D721Med (cell line): ENCODE measurements around the gene BLVRA.
"Not testable (repeated sequence)": the region's sequence is repeated elsewhere in the genome, so short reads cannot be mapped to it uniquely, and the experiment has no call there.

ENCODE experiments used
- DNase-seq: peaks from one replicate; pipeline ENCODE4 v3.0.0; 2011; ENCODE audit warnings: low spot score; ENCODE audit not compliant: insufficient read length
- FAIRE-seq: peaks from 2 replicates; lab custom pipeline; 2011; peaks lifted over from hg19 to GRCh38; lab: Jason Lieb, UNC
- TF ChIP-seq, protein P1 (sequence below): IDR thresholded peaks from 2 replicates; pipeline ENCODE4 v1.5.1; 2012; ENCODE audit warnings: mild to moderate bottlenecking, control low read depth; ENCODE audit not compliant: insufficient read depth; ENCODE audit errors: missing control alignments

BLVRA gene

DNA sequence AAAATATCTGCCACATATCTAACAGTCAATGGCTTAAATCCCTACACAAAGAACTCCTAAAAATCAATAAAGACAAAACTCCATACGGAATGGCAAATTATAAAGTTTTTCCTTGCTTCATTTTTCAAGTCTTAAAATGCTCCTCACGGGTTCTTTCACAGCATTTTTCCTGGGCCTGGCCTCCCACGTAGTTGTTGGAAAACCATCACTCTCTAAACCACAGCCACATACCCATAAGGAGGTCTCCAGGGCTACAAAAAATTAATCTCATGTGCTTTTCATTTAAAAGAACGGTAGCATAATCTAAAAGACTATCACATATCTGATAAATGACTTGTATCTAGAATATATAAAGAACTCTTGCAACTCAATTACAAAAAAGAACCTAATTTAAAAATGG is 32.0 kb upstream of the BLVRA start:
- TF ChIP-seq, protein P1, sequence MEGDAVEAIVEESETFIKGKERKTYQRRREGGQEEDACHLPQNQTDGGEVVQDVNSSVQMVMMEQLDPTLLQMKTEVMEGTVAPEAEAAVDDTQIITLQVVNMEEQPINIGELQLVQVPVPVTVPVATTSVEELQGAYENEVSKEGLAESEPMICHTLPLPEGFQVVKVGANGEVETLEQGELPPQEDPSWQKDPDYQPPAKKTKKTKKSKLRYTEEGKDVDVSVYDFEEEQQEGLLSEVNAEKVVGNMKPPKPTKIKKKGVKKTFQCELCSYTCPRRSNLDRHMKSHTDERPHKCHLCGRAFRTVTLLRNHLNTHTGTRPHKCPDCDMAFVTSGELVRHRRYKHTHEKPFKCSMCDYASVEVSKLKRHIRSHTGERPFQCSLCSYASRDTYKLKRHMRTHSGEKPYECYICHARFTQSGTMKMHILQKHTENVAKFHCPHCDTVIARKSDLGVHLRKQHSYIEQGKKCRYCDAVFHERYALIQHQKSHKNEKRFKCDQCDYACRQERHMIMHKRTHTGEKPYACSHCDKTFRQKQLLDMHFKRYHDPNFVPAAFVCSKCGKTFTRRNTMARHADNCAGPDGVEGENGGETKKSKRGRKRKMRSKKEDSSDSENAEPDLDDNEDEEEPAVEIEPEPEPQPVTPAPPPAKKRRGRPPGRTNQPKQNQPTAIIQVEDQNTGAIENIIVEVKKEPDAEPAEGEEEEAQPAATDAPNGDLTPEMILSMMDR: no peak
- DNase-seq (no peak), FAIRE-seq (no peak)

DNA sequence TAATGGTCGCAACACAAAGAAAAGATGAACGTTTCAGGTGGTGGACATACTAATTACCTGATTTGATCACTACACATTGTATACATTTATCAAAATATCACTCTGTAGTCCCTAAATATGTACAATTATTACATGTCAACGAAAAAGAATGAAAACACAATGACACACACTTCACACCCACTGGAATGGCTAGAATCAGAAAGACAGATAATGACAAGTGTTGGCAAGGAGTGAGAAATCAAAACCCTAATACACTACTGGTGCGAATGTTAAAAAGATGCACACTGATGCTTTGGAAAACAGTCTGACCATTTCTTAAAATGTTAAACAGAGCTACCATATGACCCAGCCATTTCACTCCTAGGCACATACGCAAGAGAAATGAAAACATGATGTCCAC is 31.5 kb upstream of the BLVRA start:
- FAIRE-seq (no peak), DNase-seq (no peak)
- TF ChIP-seq, protein P1: no peak

DNA sequence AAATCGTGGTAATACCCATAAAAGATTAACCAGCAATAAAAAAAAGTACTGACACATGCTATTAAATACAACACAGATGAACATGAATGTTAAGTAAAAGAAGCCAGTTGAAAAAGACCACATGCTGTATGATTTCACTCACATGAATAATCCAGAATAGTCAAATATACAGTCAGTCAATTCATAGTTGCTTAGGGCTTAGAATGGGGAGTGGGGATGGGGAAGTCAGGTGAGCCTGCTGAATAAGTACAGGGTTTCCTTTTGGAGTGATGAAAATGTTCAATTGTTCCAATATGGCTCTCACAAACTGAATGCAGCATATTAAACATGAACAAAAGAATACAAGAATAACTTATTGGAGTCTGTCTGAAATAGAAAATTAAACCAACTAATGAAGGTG is 31.0 kb upstream of the BLVRA start:
- DNase-seq: no peak
- TF ChIP-seq, protein P1: no peak
- FAIRE-seq: peak; percentile 16

DNA sequence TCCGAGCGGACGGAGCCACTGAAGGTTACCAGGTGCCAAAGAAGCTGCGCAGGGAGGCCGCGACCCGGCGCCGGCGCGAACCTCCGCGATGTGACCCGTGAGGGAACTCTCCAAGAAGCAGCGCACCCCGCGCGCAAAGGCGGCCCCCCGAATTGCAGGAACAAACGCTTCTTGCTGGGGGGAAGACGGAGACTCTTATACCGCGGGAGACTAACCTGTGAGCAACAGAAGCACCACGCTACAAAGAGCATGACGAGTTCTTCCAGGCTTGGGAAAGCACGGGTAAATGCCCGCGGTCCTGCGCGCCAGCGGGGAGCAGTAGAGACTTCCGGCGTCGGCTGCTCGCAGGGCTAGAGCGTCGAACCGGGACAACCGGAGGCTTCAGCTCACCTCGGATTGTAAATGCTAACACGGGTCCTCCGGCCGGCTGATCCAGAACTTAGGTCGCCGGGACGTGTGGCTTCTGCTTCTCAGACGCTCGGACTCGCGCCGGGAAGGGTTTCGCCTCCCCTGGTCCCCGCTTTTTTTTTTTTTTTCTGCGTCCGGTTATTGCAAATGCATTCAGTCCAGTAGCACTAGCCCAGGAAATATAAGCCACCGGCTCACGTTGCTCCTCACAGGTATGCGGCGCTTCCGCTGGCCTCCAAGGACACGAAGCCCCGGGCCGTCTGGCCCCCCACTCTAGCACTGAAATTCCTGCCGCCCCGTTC is 29.1 kb upstream of the BLVRA start, which contains the start of gene COA1:
Gene COA1 (minus strand): TSS at position 310 of the 710 bp plus-strand sequence. CDS start 80,909 bp downstream, outside the sequence.
- FAIRE-seq: no peak
- DNase-seq: peak; percentile 43
- TF ChIP-seq, protein P1: no peak

DNA sequence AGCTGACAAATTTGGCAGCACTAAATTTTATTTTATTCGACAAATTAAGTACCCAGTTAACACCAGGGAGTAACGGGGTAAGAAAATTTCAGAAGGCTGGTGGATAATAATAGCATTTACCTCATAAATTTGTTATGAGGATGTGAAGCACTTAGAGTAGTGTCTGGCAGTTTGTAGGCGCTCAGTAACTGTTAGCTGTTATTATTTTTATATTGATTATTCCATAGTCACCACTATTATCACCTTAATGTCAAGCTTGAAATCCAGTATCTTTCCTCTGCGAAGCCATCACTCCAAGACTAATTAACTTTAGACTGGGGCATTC is 28.6 kb upstream of the BLVRA start:
- no peak for FAIRE-seq
- no peak for DNase-seq
- TF ChIP-seq, protein P1: no peak

DNA sequence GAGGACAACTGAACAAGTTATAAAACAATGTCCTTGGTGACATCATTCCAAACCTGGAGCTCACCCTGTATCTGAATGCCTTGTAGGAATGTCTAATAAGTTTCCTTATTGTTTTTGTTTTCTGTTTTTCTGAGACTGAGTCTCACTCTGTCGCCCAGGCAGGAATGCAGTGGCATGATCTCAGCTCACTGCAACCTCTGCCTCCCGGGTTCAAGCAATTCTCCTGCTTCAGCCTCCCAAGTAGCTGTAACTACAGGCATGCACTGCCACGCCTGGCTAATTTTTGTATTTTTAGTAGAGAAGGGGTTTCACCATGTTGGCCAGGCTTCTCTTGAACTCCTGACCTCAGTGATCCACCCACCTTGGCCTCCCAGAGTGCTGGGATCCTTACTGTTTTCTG is 27.0 kb upstream of the BLVRA start:
- not testable (repeated sequence) for DNase-seq, FAIRE-seq

DNA sequence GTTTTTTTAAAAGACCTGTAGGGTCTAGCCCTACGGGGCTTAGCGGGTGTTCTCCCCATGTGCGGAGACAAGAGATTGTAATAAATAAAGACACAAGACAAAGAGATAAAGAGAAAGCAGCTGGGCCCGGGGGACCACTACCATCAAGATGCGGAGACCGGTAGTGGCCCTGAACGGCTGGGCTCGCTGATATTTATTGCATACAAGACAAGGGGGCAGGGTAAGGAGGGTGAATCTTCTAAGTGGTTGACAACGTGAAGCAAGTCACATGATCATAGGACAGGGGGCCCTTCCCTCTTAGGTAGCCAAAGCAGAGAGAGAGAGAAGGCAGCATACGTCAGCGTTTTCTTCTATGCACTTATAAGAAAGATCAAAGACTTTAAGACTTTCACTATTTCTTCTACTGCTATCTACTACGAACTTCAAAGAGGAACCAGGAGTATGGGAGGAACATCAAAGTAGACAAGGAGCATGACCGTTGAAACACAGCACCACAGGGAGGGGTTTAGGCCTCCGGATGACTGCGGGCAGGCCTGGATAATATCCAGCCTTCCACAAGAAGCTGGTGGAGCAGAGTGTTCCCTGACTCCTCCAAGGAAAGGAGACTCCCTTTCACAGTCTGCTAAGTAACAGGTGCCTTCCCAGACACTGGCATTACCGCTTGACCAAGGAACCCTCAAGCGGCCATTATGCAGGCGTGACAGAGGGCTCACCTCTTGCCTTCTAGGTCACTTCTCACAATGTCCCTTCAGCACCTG is 23.7 kb upstream of the BLVRA start:
- DNase-seq, FAIRE-seq: not testable (repeated sequence)

DNA sequence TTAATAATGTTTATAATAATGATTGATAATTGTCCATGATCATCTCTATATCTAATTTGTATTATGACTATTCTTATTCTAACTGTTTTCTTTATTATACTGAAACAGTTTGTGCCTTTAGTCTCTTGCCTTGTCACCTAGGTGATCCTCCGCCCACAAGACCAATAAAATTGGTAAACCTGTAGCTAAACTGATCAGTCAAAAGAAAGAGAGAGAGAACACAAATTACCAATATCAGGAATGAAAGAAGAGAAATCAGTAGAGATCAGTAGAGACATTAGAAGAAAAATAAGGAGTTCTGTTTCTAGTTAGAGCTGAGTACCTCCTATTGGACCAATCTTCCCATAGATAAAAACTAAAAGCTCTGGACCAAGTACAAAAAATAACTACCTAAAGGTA is 23.1 kb upstream of the BLVRA start:
- FAIRE-seq: no peak
- DNase-seq: no peak
- TF ChIP-seq, protein P1: no peak
